Skin of body (tissue), 2 donors: ENCODE measurements around the gene CENPX. TPM values are rescaled to one million over a fixed set of nuclear protein-coding genes. Genes with fewer than 3 reads are reported as not detected.

Experiments
- DNase-seq: peaks from one replicate; lab custom pipeline; 2025; lab: John Stamatoyannopoulos, UW
- total RNA-seq: library from RNA; depleted of rRNA; stranded (reverse); fragments of >200 nt; gene quantifications from one replicate; pipeline ENCODE4 v1.2.3, GENCODE V29; 2014

The CENPX gene
- total RNA-seq, 1 donor from 2014 or later: 19.7 TPM

- DNase-seq: no peak
These were observed 32.6 kb upstream of the CENPX start for GRCh38 chr17:82055023-82055964.

DNA sequence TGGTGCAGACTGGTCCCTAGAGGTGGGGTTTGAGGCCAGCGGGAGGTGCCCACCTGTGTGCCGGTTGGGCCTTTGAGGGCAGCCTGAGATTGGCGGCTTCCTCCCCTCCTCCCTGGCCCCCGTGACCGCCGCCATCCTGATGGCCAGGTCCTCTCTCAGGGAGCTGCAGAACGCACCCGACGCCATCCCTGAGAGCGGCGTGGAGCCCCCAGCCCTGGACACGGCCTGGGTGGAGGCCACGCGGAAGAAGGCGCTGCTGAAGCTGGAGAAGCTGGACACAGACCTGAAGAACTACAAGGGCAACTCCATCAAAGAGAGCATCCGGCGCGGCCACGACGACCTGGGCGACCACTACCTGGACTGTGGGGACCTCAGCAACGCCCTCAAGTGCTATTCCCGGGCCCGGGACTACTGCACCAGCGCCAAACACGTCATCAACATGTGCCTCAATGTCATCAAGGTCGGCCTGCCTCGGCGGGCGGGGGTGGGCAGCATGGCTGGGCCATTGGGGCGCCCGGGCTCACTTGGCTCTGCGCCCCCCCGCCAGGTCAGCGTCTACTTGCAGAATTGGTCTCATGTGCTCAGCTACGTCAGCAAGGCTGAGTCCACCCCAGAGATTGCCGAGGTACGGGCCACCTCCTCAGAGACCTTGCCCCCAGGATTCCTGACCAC lies 31.8 kb upstream of the CENPX start:
- DNase-seq: no peak

GRCh38 chr17:82053556-82054263 lies 31.0 kb upstream of the CENPX start:
- no peak for DNase-seq

GRCh38 chr17:82053130-82053529 lies 30.5 kb upstream of the CENPX start:
- no peak for DNase-seq

DNA sequence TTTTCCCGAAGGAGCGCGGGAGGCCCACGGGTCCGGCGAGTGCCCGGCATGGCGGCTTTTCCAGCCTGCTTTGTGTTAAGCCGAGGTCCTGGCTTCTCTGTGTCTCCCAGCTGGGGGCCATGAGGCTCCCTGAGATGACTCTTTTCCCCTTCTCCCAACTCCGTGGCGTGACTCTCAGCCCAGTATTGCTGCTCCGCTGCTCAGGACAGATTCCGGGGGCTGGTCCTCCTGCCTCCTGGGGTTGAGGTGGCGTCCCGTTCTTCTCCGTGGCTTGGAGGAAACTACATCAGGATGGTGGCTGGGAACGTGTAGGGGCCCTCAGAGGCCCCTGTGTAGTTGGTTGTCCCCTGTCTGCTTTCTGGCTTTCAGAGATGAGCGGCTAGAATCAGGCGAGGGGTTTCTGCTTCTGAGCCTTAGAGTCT lies 30.0 kb upstream of the CENPX start:
- DNase-seq: no peak

DNA sequence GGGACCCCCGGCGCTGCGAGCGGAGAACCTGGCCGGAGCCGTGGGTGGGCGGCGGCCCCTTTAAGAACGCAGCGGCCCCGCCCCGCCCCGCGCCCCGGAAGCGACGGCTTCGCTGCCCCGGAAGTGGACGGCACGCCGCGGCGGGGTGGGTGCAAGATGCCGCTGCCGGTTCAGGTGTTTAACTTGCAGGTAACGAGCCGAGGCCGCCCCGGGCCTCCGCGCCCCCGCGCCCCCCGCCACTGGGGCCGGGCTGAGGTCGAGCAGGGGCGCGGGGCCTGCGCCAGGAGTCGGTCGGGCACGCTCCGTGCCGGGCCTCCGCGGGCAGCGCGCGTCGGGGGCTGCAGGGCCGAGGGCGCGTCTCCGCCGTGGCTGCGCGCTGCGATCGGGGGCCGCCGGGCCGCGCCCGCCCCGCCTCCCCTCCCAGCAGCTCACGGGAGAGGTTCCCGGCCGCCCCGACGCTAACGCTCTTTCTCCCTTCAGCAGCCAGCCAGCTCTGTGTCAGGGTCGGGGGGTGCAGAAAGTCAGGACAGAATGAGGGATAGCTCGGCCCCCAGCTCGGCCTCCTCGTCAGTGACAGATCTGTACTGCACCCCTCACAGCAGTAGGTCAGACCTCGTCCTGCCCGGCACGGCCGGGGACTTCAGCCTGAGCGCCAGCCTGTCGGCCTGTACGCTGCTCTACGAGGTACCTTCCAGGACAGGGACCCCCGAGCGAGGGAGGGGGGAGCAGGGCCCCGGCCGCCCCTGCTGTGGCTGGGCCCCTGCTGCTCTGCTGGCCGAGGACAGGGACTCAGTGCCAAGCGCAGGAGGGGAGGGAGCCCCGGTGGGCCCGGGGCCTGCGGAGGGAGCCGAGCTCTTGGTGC lies 29.3 kb upstream of the CENPX start, which contains the start of the genes GPS1 and RFNG:
GPS1 (plus strand) TSS at position 123 of the 862 bp plus-strand sequence; CDS start at position 157, 34 bp downstream.
RFNG (minus strand) TSS at position 36 of the 862 bp plus-strand sequence. CDS start 45 bp downstream, outside the sequence.
- no peak for DNase-seq

DNA sequence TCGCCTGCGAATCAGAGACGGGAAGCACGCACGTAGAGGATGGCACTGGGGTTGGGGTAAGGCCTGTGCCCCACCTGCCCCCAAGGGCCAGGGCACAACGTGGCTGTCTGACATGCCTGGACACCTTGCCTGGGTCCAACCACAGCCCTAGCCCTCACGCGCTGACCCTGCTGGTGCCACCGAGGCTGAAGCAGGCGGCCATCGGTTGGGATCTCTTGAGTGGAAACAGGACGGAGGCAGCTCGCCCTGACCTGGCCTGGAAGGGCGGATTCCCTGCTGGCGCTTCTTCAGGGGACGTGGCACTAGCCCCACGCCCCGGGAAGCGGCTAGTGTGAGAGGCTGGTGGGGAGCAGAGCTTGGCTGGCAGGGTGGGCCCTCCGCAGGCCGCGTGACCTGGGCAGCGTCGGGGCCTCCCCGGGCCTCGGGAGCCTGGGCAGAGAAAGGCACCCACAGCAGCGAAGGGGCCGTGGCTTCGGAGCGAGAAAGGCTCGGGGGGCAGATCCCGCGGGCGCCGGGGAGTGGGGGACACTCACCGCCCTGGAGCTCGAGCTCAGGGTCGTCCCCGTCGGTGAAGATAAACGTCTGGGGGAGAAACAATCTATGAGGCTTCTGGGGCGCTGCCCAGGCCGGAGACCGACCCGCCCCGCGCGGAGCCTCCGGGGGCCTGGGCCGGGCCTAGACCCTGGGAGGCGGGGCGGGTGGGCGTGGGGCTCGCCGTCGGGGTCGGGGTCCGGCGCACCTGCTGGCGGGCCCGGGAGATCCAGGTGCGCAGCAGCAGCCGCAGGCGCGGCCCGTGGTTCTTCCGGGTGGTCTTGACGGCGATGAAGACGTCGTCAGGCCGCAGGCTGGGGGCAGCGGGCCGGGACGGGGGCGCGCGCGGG lies 28.3 kb upstream of the CENPX start:
- DNase-seq: no peak

DNA sequence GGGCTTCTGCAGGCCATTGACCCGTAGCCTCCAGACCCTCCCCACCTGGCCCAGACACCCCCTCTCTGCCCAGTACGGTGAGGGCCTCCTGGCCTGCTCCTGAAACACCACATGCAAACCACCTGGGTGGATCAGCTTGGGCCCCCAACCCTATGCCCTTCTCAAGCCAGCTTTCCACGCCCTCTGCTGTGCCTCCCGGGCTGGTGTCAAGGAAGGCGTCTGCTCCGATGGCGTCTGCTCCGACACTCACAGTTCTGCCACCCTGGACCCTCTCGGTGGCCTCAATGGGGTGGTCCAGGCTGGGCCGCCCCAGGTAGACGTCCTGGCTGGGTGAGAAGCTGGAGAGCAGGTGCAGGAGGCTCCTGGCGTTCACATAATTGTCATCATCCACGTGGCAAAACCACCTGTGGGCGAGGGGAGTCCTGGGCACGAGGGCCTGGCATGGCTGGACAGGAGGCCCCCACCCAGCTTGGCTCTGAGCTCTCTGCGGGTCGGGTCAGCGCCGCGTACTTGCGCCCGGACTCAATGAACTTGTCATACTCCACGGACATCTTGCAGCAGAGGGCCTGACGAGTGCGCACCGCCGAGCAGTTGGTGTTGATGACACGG lies 27.6 kb upstream of the CENPX start:
- DNase-seq: no peak

GRCh38 chr17:82049521-82049971 lies 26.9 kb upstream of the CENPX start:
- no peak for DNase-seq

DNA sequence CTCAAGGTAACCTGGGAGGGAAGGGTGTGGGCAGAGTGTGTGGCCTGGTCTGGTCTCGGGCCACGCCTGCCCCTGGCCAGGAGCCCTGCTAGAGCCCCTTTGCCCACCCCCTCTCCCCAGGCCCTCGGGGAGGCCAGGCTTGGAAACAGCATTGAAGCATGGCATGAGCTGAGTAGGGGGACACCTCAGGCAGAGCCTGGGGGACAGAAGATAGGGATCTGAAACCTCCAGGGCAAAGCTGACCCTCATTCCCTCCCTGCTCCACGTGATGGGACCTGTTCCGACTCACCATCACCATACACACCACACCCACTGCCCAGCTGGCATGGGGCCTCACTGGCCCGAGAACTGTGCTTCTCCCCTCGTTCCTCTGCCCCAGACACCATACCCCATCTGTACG lies 26.4 kb upstream of the CENPX start:
- no peak for DNase-seq

DNA sequence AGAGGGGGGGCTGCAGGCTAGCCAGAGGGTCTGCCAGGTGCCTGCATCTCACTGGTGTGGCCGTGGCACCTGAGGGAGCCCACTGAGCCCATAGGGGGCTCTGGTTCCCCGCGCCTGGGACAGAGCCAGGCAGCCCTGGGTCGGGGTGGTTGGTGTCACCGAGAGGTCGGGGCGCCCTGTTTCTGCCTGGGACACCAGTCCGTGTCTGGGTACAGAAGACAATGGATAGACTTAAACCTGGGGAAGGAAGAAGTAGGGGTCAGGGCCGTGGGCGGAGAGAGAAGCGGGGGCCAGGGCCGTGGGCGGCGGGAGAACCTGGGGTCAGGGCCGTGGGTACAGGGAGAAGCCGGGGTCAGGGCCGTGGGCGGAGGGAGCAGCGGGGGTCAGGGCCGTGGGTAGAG lies 25.9 kb upstream of the CENPX start:
- DNase-seq: no peak

- no peak for DNase-seq
These were observed 25.4 kb upstream of the CENPX start for GRCh38 chr17:82047914-82048570.

DNA sequence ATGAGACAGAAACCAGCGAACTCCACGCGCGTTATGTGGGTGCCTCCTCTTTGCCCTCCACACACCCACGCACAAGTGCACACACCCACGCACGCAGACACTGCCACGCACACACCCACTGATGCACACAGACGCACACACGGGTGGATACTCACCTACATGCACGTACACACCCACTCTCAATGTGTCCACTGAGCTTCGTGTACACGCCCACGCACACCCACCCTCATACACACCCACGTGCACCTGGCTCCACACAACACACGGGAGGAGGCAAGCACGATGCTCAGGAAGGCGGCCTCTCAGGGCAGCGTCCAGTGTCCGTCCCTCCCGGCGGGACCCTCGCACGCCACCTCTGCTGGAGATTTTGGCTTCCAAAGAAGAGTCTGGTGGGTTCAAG lies 24.7 kb upstream of the CENPX start:
- no peak for DNase-seq

DNA sequence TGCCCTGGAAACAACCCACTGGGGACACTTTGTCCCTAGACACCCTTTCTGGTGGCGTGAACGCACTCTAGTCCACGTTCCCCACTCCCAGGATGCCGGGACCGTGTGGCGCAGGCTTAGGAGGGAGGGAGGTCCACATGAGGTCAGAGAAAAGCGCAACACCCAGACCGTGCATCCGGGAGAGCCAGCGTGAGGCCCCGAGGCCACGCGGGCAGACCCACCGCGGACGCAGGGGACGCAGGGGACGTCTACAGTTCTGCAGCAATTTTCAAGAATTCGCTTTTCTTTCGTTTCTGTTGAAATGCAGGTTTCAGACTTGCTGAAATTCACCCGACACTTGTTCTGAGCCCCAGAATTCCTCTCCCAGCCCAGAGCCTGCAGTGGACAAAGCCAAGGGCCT lies 24.2 kb upstream of the CENPX start:
- DNase-seq: no peak

DNA sequence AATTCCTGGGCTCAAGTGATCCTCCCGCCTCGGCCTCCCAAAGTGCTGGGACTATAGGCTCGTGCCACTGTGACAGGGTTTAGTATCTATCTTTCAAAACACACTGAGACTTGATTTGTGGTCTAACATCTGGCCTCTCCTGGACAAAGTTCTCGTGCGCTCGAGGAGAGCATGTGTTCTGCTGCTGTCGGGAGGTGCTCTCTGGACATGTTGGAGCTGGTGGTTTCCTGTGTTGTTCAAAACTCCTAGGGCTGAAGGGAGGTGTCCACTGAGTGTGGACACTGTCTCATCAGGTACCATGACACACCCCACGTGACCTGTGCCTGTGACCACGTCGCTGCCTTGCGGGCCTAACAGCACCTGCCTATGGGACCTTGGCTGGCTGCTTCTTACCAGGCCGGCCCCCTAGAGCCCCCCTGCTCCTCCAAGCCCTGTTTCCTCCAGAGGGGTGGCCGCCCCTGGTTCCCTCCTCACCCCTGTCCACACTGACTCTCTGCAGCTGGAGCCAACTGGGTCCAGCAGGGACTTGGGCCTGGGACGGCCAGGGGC lies 23.3 kb upstream of the CENPX start:
- no peak for DNase-seq

DNA sequence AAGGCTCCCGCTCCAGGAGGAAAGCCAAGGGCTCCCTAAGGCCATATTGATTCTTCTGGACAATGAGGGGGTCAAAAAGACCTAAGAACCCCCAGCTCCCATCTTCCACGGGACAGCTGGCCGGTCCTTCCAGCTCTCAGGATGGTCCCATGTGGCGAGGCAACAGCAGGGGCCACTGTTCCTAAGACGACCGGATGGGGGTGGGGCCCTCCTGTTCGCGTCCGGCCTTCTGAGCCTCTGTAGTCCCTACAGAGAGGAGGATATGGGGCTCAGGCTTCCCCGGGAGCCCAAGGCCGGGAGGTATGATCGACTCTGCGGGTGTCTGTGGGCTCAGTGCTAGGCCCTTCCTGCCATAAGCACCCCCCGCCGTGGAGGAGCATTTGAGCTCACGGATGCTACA lies 20.8 kb upstream of the CENPX start:
- no peak for DNase-seq

DNA sequence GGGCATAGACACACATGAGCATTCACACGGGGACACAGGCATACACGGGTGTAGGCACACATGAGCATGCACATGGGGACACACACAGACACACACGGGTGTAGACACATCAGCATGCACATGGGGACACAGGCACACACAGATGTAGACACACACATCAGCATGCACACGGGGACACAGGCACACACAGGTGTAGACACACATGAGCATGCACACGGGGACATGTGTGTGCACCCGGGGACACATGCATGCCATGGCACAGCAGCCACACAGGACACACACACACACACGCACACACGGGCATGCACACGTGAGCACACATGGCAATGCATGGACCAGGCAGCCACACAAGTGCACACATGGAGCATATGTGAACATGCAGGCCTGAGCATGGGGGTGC lies 20.0 kb upstream of the CENPX start:
- no peak for DNase-seq

GRCh38 chr17:82041144-82041814 lies 18.6 kb upstream of the CENPX start:
- no peak for DNase-seq
